Bronchial epithelial cell (primary cell): ENCODE results near the gene EPB41. TPM values are rescaled to one million over a fixed set of nuclear protein-coding genes. Genes with fewer than 3 reads are reported as not detected.

Experiments
- DNase-seq: peaks from one replicate; pipeline ENCODE4 v3.0.0-alpha.2; 2010; ENCODE audit warnings: low read depth
- FAIRE-seq: peaks from 2 replicates; lab custom pipeline; 2011; peaks lifted over from hg19 to GRCh38; lab: Jason Lieb, UNC
- H3K27me3 ChIP-seq: 2 replicates; pipeline ENCODE4 v1.5.1; 2011; ENCODE audit warnings: low read length; ENCODE audit not compliant: control insufficient read depth, insufficient read depth
- H3K36me3 ChIP-seq: 2 replicates; pipeline ENCODE4 v1.5.1; 2011; ENCODE audit warnings: low read length; ENCODE audit not compliant: control insufficient read depth, insufficient read depth
- H3K4me3 ChIP-seq: 2 replicates; pipeline ENCODE4 v1.5.1; 2011; ENCODE audit warnings: mild to moderate bottlenecking, low read depth, low read length, control low read depth
- total RNA-seq: library from RNA; depleted of rRNA; stranded (reverse); fragments of >200 nt; gene quantifications from 2 replicates; pipeline ENCODE4 v1.2.1, GENCODE V29; 2014
- TF ChIP-seq, protein P1 (sequence below): IDR thresholded peaks from 2 replicates; pipeline ENCODE4 v1.5.1; 2011; ENCODE audit warnings: mild to moderate bottlenecking, moderate library complexity, low read length, control low read depth, inconsistent platforms; ENCODE audit not compliant: insufficient read depth, severe bottlenecking

The EPB41 gene
- total RNA-seq, 1 donor from 2014 or later: 21.6 TPM

DNA sequence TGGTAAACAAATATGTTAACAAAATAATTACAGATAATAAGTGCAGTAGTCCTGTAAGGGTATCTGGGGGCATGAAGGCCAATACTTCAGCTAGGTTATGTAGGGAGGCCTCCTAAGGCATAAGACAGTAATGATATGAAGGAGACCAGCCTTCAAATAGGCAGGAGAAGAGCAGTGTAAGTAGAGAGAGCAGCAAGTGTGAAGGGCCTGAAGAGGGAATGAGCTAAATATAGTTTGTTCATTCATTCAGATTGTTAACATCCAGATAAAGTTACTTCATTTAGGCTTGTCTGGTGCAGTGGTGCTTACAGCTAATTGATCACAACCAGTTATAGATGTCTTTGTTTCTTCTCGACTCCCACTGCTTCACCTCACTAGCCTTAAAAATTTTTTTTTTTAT lies 71.1 kb downstream of the EPB41 start:
- Histone ChIP-seq H3K4me3 (no peak overlapping the region), H3K27me3 (no peaks in the 10 kb centered on the region), H3K36me3 (peaks cover 3% of the 10 kb centered on the region)
- DNase-seq (no peak), FAIRE-seq (no peak)
- TF ChIP-seq, protein P1, sequence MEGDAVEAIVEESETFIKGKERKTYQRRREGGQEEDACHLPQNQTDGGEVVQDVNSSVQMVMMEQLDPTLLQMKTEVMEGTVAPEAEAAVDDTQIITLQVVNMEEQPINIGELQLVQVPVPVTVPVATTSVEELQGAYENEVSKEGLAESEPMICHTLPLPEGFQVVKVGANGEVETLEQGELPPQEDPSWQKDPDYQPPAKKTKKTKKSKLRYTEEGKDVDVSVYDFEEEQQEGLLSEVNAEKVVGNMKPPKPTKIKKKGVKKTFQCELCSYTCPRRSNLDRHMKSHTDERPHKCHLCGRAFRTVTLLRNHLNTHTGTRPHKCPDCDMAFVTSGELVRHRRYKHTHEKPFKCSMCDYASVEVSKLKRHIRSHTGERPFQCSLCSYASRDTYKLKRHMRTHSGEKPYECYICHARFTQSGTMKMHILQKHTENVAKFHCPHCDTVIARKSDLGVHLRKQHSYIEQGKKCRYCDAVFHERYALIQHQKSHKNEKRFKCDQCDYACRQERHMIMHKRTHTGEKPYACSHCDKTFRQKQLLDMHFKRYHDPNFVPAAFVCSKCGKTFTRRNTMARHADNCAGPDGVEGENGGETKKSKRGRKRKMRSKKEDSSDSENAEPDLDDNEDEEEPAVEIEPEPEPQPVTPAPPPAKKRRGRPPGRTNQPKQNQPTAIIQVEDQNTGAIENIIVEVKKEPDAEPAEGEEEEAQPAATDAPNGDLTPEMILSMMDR: no peak

DNA sequence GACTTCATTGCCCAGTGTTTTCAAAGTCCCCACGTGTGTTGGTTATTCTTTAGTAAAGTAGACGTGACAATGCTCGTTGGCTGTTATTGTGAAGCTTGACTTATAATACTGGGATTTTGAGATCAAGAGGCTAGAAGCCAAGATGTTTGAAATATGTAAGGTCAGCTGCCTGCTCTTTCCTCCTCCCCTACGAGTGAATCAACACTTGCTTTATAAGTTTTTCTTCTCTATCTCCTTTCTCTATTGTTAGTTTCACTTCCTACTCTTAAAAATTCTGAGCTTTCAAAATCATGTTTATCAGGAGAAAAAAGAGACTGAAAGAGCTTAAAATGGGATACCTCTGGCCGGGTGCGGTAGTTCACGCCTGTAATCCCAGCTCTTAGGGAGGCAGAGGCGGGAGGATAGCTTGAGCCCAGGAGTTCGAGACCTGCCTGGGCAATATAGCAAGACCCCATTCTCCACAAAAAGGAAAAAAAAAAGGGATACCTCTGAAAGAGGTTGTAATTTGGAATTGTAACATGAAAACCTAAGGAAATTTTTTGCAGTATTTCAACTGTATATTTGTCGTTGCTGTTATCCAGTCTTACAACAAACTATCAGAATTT lies 72.0 kb downstream of the EPB41 start:
- FAIRE-seq (no peak), DNase-seq (no peak)
- peaks cover 3% of the 10 kb centered on the region for H3K36me3 ChIP-seq
- no peaks in the 10 kb centered on the region for H3K27me3 ChIP-seq
- TF ChIP-seq, protein P1: no peak
- no peak overlapping the region for H3K4me3 ChIP-seq

- TF ChIP-seq, protein P1: no peak
- Histone ChIP-seq H3K4me3 (no peak overlapping the region), H3K36me3 (no peaks in the 10 kb centered on the region), H3K27me3 (no peaks in the 10 kb centered on the region)
- no peak for FAIRE-seq
- DNase-seq: peak; percentile 67
Observed at GRCh38 chr1:29002792-29003191, 88.4 kb downstream of the EPB41 start.

GRCh38 chr1:29004288-29004687 lies 89.9 kb downstream of the EPB41 start:
- TF ChIP-seq, protein P1: no peak
- Histone ChIP-seq H3K36me3 (no peaks in the 10 kb centered on the region), H3K27me3 (no peaks in the 10 kb centered on the region), H3K4me3 (no peak overlapping the region)
- peak; percentile 5 for DNase-seq
- FAIRE-seq: no peak

GRCh38 chr1:29004798-29005197 lies 90.4 kb downstream of the EPB41 start:
- FAIRE-seq (no peak), DNase-seq (no peak)
- H3K27me3 ChIP-seq: no peaks in the 10 kb centered on the region
- TF ChIP-seq, protein P1: no peak
- no peak overlapping the region for H3K4me3 ChIP-seq
- no peaks in the 10 kb centered on the region for H3K36me3 ChIP-seq

GRCh38 chr1:29011775-29012174 lies 97.4 kb downstream of the EPB41 start:
- TF ChIP-seq, protein P1: no peak
- FAIRE-seq (no peak), DNase-seq (no peak)
- H3K36me3 ChIP-seq: no peaks in the 10 kb centered on the region
- no peaks in the 10 kb centered on the region for H3K27me3 ChIP-seq
- no peak overlapping the region for H3K4me3 ChIP-seq
